ENCODE measurements around the gene GGCT.
"Not testable (repeated sequence)": the region's sequence is repeated elsewhere in the genome, so short reads cannot be mapped to it uniquely, and the experiment has no call there.

The GGCT gene

GRCh38 chr7:30515761-30516160 lies 11.1 kb upstream of the GGCT start:
- DNase-seq (ENCODE audit: low read depth), result no peak

- no peak for DNase-seq (ENCODE audit: low read depth)
Observed at GRCh38 chr7:30514776-30515175, 10.1 kb upstream of the GGCT start.

- DNase-seq (ENCODE audit: low read depth), result no peak
Observed at GRCh38 chr7:30514177-30514576, 9.5 kb upstream of the GGCT start.

- DNase-seq (ENCODE audit: low read depth), result no peak
Observed at GRCh38 chr7:30513762-30514161, 9.1 kb upstream of the GGCT start.

- DNase-seq (ENCODE audit: low read depth), result no peak
Observed at GRCh38 chr7:30511973-30512662, 7.5 kb upstream of the GGCT start.

- DNase-seq (ENCODE audit: low read depth), result no peak
Observed at GRCh38 chr7:30511494-30511893, 6.9 kb upstream of the GGCT start.

- DNase-seq (ENCODE audit: low read depth), result no peak
Observed at GRCh38 chr7:30510124-30511075, 5.8 kb upstream of the GGCT start.

GRCh38 chr7:30509171-30509857 lies 4.7 kb upstream of the GGCT start:
- DNase-seq (ENCODE audit: low read depth), result not testable (repeated sequence)

- not testable (repeated sequence) for DNase-seq (ENCODE audit: low read depth)
Observed at GRCh38 chr7:30507346-30507900, 2.8 kb upstream of the GGCT start.

- no peak for DNase-seq (ENCODE audit: low read depth)
Observed at GRCh38 chr7:30505174-30505697, 607 bp upstream of the GGCT start.

- no peak for DNase-seq (ENCODE audit: low read depth)
Observed at GRCh38 chr7:30503274-30504212, 1.1 kb downstream of the GGCT start.

- no peak for DNase-seq (ENCODE audit: low read depth)
Observed at GRCh38 chr7:30502470-30503251, 2.0 kb downstream of the GGCT start.

- no peak for DNase-seq (ENCODE audit: low read depth)
Observed at GRCh38 chr7:30501264-30501663, 3.4 kb downstream of the GGCT start.

- DNase-seq (ENCODE audit: low read depth), result no peak
Observed at GRCh38 chr7:30493228-30493627, 11.4 kb downstream of the GGCT start.

- no peak for DNase-seq (ENCODE audit: low read depth)
Observed at GRCh38 chr7:30491417-30491816, 13.2 kb downstream of the GGCT start.

- no peak for DNase-seq (ENCODE audit: low read depth)
Observed at GRCh38 chr7:30487371-30487770, 17.3 kb downstream of the GGCT start.

- no peak for DNase-seq (ENCODE audit: low read depth)
Observed at GRCh38 chr7:30485667-30486066, 19.0 kb downstream of the GGCT start.

GRCh38 chr7:30481416-30481815 lies 23.2 kb downstream of the GGCT start:
- not testable (repeated sequence) for DNase-seq (ENCODE audit: low read depth)

GRCh38 chr7:30479202-30480120 lies 25.2 kb downstream of the GGCT start:
- DNase-seq (ENCODE audit: low read depth), result no peak
